NCI-H82 (cell line): ENCODE measurements around the gene NIN.

Experiments
- DNase-seq: peaks from one replicate; lab custom pipeline; 2025; lab: John Stamatoyannopoulos, UW

Gene NIN

GRCh38 chr14:50792634-50793068 lies 38.3 kb downstream of the NIN start:
- no peak for DNase-seq

DNA sequence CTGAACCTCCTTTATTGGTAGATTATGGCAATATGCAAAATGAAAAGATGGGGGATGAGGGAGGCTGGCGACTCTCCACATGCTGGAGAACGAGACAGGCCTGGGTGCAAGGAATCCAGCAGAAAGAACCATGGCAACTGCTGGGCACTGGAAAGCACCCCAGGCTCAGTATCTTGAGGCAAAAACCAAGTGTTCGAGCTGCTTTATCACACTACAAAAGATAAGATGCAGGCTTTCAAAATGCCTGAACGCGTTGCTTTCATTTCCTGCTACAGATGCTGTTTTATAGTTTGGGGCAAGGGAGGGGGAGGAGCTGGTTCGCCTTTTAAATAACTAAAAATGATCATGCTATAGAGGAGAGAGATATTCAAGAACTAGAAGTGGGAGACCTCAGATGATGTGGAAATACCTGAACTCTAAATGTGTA lies 38.9 kb downstream of the NIN start:
- DNase-seq = no peak

GRCh38 chr14:50791201-50791600 lies 39.8 kb downstream of the NIN start:
- DNase-seq = no peak

DNA sequence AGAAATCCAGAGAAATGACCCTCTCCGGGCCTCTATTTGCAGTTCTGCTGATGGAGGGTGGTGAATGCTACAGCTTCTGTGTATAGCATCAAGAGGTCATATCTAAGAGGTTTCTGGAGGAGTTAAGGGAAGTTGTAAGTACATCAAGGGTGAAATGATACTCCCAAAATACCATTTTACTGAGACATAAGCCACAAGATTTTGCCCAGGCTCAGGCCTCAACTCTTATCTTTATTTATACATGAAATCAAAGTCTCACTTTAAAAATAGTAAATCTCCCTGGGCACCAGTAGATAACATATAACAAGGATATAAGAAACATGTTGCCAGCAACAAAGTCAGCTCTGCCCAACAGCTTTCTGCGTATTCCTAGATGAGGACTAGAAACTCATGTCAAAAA lies 40.4 kb downstream of the NIN start:
- DNase-seq = no peak

DNA sequence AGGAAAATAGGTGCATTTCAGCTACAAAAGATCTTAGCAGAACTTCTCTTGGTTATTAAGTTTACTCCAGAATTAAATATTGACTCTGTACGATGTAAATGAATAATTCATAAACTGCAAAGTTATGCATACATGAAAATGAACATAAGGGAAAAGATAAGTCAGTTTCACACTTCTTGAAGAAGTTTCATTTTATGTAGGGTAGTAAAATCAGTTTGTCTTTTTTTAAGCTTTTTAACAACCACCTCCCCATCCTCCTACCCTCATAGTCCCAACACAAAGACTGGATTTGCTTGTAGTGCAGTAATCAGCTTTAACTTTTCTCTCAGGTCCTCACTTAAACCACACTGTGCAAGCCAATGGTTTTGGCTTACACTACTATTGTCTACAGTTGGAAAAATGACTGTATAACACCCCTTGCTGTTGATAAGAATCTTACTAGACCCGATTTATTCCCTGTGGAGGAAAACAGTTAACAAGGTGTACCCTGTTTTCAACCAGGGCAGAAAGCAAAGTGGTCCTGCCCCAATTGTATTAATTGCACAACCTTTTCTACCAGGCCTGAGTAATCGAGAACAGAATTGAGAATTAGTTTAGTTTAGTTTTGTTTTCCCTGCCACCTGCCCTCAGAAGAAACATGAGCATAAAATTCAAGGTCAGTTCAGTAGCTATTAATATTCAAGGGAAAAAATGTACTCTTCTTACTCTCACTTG lies 44.1 kb downstream of the NIN start:
- DNase-seq = peak; percentile 26

GRCh38 chr14:50785457-50786063 lies 45.4 kb downstream of the NIN start:
- DNase-seq = peak; percentile 51

DNA sequence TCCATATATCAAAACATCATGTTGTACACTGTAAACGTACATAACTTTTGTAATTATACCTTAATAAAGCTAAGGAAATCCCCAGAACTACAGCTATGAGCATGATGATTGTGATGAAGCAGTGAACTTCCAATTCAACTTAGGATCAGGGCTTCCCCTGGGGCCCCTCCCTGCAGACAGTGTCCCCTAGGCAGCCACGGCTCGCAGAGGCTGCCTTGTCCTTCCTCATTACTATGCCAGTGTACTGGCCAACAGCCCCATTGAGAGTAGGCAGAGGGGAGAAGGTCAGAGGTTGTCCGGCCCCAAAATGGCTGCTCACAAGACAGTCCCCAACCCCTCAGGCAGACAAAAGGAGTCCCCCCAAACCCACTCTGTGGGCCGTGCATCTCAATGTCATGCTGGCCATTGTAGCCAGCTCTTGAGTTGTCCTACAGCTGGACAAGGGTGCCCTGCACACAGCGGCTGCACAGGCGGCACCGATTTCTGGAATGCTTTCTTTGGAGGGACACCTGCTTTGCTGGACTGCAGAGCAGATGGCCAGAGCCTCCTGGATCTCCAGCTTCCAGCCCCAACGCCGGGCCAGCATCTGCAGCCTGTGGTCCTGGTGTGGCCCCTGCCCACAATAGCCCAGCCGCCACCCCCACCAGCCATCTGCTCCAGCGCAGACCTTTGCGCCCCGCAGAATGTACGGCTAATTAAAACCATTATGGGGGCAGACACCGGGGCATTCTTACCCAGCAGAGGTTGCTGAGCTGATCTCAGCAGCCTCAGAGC lies 46.1 kb downstream of the NIN start:
- peak; percentile 74 for DNase-seq

DNA sequence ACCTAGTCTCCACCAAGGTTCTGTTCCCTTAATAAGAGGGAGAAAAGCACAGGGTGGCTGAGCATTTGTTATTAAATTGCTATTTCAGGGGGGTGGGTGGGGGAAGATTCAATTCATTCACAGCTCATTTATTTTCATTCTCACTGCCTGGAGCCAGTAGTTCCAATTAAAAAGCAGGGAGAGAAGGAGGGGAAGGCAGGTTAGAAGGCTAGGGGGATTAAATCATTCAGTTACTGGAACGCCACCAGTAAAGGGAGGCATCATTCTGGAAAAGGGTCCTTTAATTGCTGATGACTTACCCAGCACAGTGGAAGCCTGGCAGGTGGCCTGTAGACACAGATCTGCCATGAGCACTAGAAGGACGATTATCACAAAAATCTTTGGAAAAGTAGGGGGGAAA lies 47.4 kb downstream of the NIN start:
- DNase-seq = peak; percentile 12

DNA sequence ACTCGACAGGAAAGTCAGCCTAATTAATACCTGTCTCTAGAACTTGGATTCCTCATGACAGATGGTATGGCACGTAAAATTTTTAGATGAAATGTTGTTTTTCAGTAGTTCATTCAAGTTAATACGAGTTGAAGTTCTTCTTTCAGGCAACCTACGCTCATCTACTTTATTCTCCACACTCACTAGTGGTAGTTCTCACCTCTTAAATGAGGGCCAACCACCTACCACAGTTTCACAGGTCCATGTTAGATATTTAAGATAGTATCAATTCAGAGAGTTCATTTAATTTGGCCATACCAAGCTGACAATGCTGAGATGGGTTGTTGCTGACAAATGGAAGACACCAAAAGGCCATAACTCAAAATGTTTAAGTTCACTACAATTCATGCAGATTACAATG lies 50.6 kb downstream of the NIN start:
- DNase-seq = no peak

DNA sequence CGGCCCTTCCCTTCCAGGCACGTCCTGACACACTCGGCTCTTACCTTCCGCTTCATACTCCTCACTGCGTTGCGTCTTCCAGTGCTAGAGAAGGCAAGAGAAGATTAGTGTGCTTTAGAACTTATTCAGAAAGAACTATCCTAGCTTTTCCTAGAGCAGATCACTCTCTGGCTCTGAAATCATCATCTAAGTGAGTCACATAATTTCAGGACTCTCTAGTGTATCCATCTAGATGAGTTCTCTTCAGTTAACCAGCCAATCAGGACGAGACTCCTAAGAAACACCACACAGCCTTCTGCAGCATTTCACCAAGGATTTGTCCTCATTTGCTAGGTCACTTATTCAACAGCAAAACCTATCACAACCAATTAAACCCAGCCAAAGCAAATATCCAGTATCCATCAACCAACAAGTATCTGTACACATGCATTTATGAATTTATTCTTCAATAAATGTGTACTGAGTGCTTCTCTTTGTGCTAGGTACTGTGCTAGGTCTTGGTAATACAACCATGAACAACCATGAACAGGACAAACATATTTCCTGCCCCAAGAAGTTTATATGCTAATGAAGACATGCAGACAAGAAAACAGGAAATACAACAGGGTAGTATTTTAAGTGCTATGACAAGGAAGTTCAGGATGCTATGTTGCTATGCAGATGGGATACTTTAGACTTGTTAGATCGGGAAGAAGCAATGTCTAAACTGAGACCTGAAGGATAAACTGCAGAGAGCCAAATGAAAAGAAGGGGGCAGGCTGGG lies 52.1 kb downstream of the NIN start:
- DNase-seq = no peak

DNA sequence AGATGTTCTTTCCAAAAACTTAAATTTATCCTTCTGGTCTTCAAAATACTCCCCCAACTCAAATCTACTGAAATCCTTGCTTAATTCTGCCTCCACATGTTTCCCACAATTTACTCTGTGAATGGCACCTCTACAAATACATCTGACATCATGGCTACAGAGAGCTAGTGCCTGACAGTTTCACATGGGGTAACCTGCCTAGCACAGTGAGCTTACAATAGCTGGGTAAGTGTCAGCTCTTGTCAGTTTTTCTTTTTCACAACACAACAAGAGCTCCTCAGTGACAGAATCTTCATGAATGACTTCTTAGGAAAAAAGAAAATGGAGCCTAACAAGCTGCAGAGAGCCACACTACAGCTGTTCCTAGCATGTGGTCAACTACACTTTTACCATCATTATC lies 54.4 kb downstream of the NIN start:
- no peak for DNase-seq

GRCh38 chr14:50775357-50775756 lies 55.6 kb downstream of the NIN start:
- no peak for DNase-seq

GRCh38 chr14:50774542-50775267 lies 56.3 kb downstream of the NIN start:
- no peak for DNase-seq

- peak; percentile 75 for DNase-seq
Measured at GRCh38 chr14:50773632-50774541, 57.1 kb downstream of the NIN start.

DNA sequence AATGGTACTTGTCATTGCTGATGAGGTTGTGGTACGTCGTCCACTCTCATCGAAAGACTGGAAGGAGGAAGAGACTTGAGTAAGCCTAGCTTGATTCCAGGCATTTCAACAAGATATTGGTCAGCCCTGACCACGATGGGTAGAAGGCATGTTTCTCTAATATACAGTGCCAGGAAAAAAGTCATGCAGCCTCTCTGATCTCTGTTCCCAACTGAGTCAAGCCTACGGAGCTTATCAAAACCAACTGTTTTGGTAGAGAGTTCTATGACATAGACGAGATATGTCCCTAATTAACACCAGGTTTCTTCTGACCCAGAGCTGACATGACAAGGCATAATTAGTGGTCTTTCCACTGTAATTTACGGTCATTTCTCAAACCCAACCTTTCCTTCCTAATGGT lies 58.5 kb downstream of the NIN start:
- DNase-seq = no peak

DNA sequence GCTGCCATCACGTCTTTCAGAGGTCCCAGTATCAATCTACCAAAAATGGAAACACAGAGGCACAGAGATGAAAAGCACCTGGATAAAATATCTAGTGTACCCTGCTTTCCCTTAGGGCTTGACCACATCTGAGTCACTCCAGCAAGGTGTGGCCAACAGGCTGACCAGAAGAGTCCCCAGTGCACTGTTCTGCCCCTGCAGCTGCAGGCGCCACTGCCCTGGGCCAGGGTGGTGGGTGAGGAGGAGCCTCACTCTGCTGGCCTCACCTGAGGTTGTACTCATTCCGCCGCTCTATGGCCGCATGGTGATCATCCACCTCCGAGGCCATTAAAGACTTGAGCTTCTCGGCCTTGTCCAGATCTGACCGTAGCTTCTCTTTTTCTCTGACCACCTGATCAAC lies 60.4 kb downstream of the NIN start:
- no peak for DNase-seq

DNA sequence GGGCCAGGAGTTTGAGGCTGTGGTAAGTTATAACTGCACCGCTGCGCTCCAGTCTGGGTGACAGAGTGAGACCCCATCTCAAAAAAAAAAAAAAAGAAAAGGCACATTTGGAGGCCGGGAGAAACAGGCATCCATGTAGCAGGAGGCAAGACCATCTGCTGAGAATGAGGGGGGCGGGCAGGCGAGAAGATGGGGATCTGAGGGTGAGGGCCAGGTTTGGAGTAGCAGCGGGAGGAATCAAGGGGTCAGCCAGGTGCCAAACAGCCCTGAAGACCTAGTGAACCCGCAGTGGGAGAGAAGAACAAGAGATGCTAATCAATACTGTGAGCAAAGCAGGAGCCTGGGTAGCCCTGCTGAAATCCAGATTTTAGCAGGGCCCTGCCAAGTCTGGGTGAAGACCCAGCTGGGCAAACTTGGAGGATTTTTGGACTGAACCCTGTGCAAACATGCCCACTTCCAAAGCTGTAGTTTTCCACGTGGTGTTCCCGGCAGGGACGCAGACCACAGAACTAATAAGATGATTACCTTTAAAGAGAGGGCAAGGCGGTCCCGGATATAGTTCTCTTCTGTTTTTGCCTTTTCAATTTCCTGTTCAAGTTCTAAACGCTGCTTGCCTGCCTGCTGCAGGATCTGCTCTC lies 61.0 kb downstream of the NIN start:
- no peak for DNase-seq

DNA sequence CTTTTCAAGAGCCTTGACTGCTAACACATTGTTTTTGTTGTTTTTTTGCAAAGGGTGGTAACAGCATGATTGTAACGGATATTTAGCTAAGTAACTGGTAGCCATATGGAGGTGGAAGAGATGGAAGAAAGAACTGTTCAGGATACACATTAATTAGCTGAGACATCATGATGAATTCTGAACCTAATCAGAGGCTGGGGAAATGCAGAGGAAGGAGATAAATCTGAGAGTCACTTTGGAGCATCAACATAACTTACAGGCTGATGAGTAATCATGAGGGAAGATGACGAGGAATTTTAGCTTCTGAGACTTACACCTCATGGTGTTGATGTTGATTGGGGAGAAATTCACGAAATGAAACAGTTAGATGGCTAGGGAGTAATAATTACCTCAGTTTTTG lies 62.3 kb downstream of the NIN start:
- no peak for DNase-seq

GRCh38 chr14:50766338-50766886 lies 64.5 kb downstream of the NIN start:
- DNase-seq = no peak
